Measurements from ENCODE around the gene SBNO1.

- TF ChIP-seq POLR2AphosphoS5 (IDR thresholded peaks at IDR 0.05; ENCODE audit: low read depth, low read length) (no peak), SIN3A (IDR thresholded peaks at IDR 0.05; ENCODE audit: borderline replicate concordance, insufficient read depth, low read depth, low read length) (no peak), REST (IDR thresholded peaks at IDR 0.05; ENCODE audit: insufficient read depth in 1 of 2, low read depth in 2 of 2, low read length in 1 of 2) (no peak), CTCF (IDR thresholded peaks at IDR 0.05) (no peak), TCF7L2 (IDR thresholded peaks at IDR 0.05; ENCODE audit: low read depth, low read length) (no peak)
Measured at GRCh38 chr12:123404581-123404980, 39.9 kb upstream of the SBNO1 start.

Data from Panc1 (cell line).